ENCODE results near the gene TPRN.

TPRN gene

GRCh38 chr9:137221506-137222111, 21.1 kb upstream of the TPRN start:
- DNase-seq (ENCODE audit: low read depth) = no peak
- peak overlapping the region; percentile 23 for H3K4me3 ChIP-seq (ENCODE audit: low read depth, low read length)
- TF ChIP-seq CTCF (IDR thresholded peaks at IDR 0.05; ENCODE audit: low read depth, low read length, missing control alignments) = no peak
- in situ Hi-C loops (cut with HindIII; ENCODE audit: low sequenced_read_pairs) = no loop called here

- TF ChIP-seq CTCF (IDR thresholded peaks at IDR 0.05; ENCODE audit: low read depth, low read length, missing control alignments) = no peak
- H3K4me3 ChIP-seq (ENCODE audit: low read depth, low read length) = no peak overlapping the region
- in situ Hi-C loops (cut with HindIII; ENCODE audit: low sequenced_read_pairs) = no loop called here
- no peak for DNase-seq (ENCODE audit: low read depth)
These were observed 20.6 kb upstream of the TPRN start for GRCh38 chr9:137221095-137221505.

- TF ChIP-seq CTCF (IDR thresholded peaks at IDR 0.05; ENCODE audit: low read depth, low read length, missing control alignments) = no peak
- H3K4me3 ChIP-seq (ENCODE audit: low read depth, low read length) = no peak overlapping the region
- in situ Hi-C loops (cut with HindIII; ENCODE audit: low sequenced_read_pairs) = no loop called here
- DNase-seq (ENCODE audit: low read depth) = no peak
These were observed 20.0 kb upstream of the TPRN start for GRCh38 chr9:137220317-137221094.

GRCh38 chr9:137219757-137220316, 19.3 kb upstream of the TPRN start:
- TF ChIP-seq CTCF (IDR thresholded peaks at IDR 0.05; ENCODE audit: low read depth, low read length, missing control alignments) = no peak
- no peak for DNase-seq (ENCODE audit: low read depth)
- H3K4me3 ChIP-seq (ENCODE audit: low read depth, low read length) = no peak overlapping the region
- in situ Hi-C loops (cut with HindIII; ENCODE audit: low sequenced_read_pairs) = no loop called here

- no peak for DNase-seq (ENCODE audit: low read depth)
- in situ Hi-C loops (cut with HindIII; ENCODE audit: low sequenced_read_pairs) = no loop called here
- no peak overlapping the region for H3K4me3 ChIP-seq (ENCODE audit: low read depth, low read length)
- TF ChIP-seq CTCF (IDR thresholded peaks at IDR 0.05; ENCODE audit: low read depth, low read length, missing control alignments) = no peak
These were observed 18.3 kb upstream of the TPRN start for GRCh38 chr9:137218754-137219271.

- no peak for TF ChIP-seq CTCF (IDR thresholded peaks at IDR 0.05; ENCODE audit: low read depth, low read length, missing control alignments)
- DNase-seq (ENCODE audit: low read depth) = no peak
- in situ Hi-C loops (cut with HindIII; ENCODE audit: low sequenced_read_pairs) = no loop called here
- H3K4me3 ChIP-seq (ENCODE audit: low read depth, low read length) = no peak overlapping the region
These were observed 17.7 kb upstream of the TPRN start for GRCh38 chr9:137218212-137218753.

Data from astrocyte of the cerebellum (primary cell).